CD4-positive, alpha-beta T cell treated with Interleukin-6 at 100 ng/mL for 8 hours (primary cell): ENCODE results near the gene LRRC2.
"Not testable (repeated sequence)": the region's sequence is repeated elsewhere in the genome, so short reads cannot be mapped to it uniquely, and the experiment has no call there.

Experiments
- DNase-seq: peaks from one replicate; pipeline ENCODE4 v3.0.0-alpha.2; 2020; ENCODE audit warnings: mixed read lengths, low spot score

The LRRC2 gene

GRCh38 chr3:46580675-46581074, 14.6 kb upstream of the LRRC2 start:
- DNase-seq: no peak

- no peak for DNase-seq
Measured at GRCh38 chr3:46579756-46580286, 13.7 kb upstream of the LRRC2 start.

- no peak for DNase-seq
Measured at GRCh38 chr3:46578973-46579755, 13.1 kb upstream of the LRRC2 start.

- not testable (repeated sequence) for DNase-seq
Measured at GRCh38 chr3:46577580-46578249, 11.6 kb upstream of the LRRC2 start.

- DNase-seq: no peak
Measured at GRCh38 chr3:46576879-46577278, 10.8 kb upstream of the LRRC2 start.

- no peak for DNase-seq
Measured at GRCh38 chr3:46576386-46576785, 10.3 kb upstream of the LRRC2 start.

- DNase-seq: no peak
Measured at GRCh38 chr3:46575577-46576222, 9.6 kb upstream of the LRRC2 start.

GRCh38 chr3:46574881-46575576, 8.9 kb upstream of the LRRC2 start:
- DNase-seq: no peak

GRCh38 chr3:46574243-46574646, 8.1 kb upstream of the LRRC2 start:
- no peak for DNase-seq

GRCh38 chr3:46573701-46574100, 7.6 kb upstream of the LRRC2 start:
- DNase-seq: no peak

- DNase-seq: no peak
Measured at GRCh38 chr3:46571684-46572083, 5.6 kb upstream of the LRRC2 start.

- no peak for DNase-seq
Measured at GRCh38 chr3:46565607-46566039, 479 bp downstream of the LRRC2 start.

- no peak for DNase-seq
Measured at GRCh38 chr3:46565077-46565476, 1.0 kb downstream of the LRRC2 start.

GRCh38 chr3:46564190-46565021, 1.7 kb downstream of the LRRC2 start:
- no peak for DNase-seq

- DNase-seq: no peak
Measured at GRCh38 chr3:46561951-46562350, 4.2 kb downstream of the LRRC2 start.

- no peak for DNase-seq
Measured at GRCh38 chr3:46561511-46561910, 4.6 kb downstream of the LRRC2 start.

GRCh38 chr3:46559091-46559704, 6.9 kb downstream of the LRRC2 start:
- DNase-seq: no peak

GRCh38 chr3:46558184-46559043, 7.7 kb downstream of the LRRC2 start:
- peak; percentile 87 for DNase-seq

GRCh38 chr3:46557814-46558183, 8.3 kb downstream of the LRRC2 start:
- DNase-seq: no peak

- DNase-seq: no peak
Measured at GRCh38 chr3:46553154-46553553, 12.9 kb downstream of the LRRC2 start.
